ENCODE measurements around the gene TGIF1. TPM values are rescaled to one million over a fixed set of nuclear protein-coding genes. Genes with fewer than 3 reads are reported as not detected.
"Not testable (repeated sequence)": the region's sequence is repeated elsewhere in the genome, so short reads cannot be mapped to it uniquely, and the experiment has no call there.

TGIF1 gene
- total and polyA plus RNA-seq, 9 of the 15 experiments (the other 6 are each of a cell fraction or from before 2014, with no cell fraction given), result 16.1 to 77.7 (median 44.6) TPM

DNA sequence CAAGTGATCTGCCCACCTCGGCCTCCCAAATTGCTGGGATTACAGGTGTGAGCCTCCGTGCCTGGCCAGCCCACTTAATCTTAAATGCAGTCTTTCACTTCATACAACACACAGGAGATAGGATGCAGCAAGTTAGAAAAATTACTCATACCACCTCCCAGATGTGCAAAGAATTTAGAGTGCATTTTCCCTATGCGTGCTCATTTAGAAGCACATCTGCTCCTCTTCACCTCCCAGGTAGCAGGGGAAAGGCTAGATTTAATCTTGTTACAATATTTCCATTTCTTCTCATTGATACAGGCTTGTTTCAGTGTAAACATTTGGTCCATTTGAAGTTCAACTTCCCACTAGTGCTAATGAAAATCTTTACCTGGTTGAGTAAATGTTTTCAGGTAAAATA is 39.1 kb upstream of the TGIF1 start:
- POLR2A ChIA-PET; H3K4me1 ChIP-seq (replicated peaks in 1 of 2; ENCODE audit: control insufficient read depth in 2 of 2, insufficient read depth in 2 of 2, low read length in 2 of 2); H4K20me1 ChIP-seq (replicated peaks; ENCODE audit: control insufficient read depth, insufficient read depth, low read length); FAIRE-seq; H3K9me1 ChIP-seq (ENCODE audit: control insufficient read depth, insufficient read depth, low read length); H3K4me2 ChIP-seq (ENCODE audit: insufficient read depth, low read length); H3K9me3 ChIP-seq (replicated peaks; ENCODE audit: control insufficient read depth, insufficient read depth, low read depth, low read length); BruUV-seq (replicated peaks); H2AFZ ChIP-seq (ENCODE audit: low read depth, low read length); CTCF ChIA-PET (ENCODE audit: low intra/inter-chr PET ratio); H3K79me2 ChIP-seq (ENCODE audit: control insufficient read depth, insufficient read depth, low read length); H3K9ac ChIP-seq (ENCODE audit: insufficient read depth in 1 of 2, low read depth in 2 of 2, low read length in 2 of 2); H3K27ac ChIP-seq (ENCODE audit: extremely low read depth, low read depth, low read length); H3K4me3 ChIP-seq; ATAC-seq; H3K36me3 ChIP-seq (ENCODE audit: control insufficient read depth, insufficient read depth, low read length); in situ Hi-C loops (cut with MboI); intact Hi-C loops (cut with micrococcal nuclease); H3K27me3 ChIP-seq (ENCODE audit: control insufficient read depth in 2 of 2, insufficient read depth in 2 of 2, low read length in 2 of 2); DNase-seq (ENCODE audit: extremely low read depth in 1 of 4, low spot score in 3 of 4): not testable (repeated sequence)
- 45% methylated on average over 3 of the region's 3 CpGs for WGBS (ENCODE audit: insufficient coverage, low coverage, missing lambda C conversion rate)

DNA sequence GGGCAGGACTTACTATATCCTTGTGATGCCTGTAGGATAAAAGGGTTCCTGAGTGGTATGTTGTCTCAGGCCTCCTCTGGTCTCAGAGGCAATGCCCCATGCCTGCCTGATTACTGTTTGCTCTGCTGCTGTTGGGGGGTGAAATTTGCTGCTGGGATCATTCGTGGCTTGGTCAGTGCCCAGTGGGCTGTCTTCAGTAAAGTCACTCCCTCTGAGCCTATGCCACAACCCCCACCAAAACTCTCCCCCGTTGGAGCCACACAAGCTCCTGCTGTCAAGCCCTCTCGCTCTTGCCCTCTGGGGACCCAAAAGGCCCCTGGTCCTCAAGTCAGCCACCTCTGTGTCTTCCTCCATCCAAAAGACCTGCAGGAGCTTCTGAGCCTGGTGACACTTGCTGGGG is 38.6 kb upstream of the TGIF1 start:
- CTCF ChIA-PET (ENCODE audit: low intra/inter-chr PET ratio), result no interaction called here
- TF ChIP-seq EWSR1 (IDR thresholded peaks at IDR 0.05; ENCODE audit: borderline replicate concordance, low read depth, partially characterized antibody), result no peak
- no peak for TF ChIP-seq NEUROD1 (IDR thresholded peaks at IDR 0.05; ENCODE audit: borderline replicate concordance, low read depth, low read length, partially characterized antibody)
- TF ChIP-seq ZNF75A (CRISPR knock-in tag; IDR thresholded peaks at IDR 0.05), result no peak
- TF ChIP-seq GATAD2B (IDR thresholded peaks at IDR 0.05; ENCODE audit: borderline replicate concordance), result no peak
- no peak for TF ChIP-seq GMEB1 (CRISPR knock-in tag; IDR thresholded peaks at IDR 0.05)
- TF ChIP-seq THRB (CRISPR knock-in tag; conservative IDR thresholded peaks at IDR 0.05), result no peak
- TF ChIP-seq, protein P1, sequence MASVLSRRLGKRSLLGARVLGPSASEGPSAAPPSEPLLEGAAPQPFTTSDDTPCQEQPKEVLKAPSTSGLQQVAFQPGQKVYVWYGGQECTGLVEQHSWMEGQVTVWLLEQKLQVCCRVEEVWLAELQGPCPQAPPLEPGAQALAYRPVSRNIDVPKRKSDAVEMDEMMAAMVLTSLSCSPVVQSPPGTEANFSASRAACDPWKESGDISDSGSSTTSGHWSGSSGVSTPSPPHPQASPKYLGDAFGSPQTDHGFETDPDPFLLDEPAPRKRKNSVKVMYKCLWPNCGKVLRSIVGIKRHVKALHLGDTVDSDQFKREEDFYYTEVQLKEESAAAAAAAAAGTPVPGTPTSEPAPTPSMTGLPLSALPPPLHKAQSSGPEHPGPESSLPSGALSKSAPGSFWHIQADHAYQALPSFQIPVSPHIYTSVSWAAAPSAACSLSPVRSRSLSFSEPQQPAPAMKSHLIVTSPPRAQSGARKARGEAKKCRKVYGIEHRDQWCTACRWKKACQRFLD (CRISPR knock-in tag; IDR thresholded peaks at IDR 0.05), result no peak
- no peak for TF ChIP-seq TARDBP (IDR thresholded peaks at IDR 0.05)
- TF ChIP-seq, protein P2, sequence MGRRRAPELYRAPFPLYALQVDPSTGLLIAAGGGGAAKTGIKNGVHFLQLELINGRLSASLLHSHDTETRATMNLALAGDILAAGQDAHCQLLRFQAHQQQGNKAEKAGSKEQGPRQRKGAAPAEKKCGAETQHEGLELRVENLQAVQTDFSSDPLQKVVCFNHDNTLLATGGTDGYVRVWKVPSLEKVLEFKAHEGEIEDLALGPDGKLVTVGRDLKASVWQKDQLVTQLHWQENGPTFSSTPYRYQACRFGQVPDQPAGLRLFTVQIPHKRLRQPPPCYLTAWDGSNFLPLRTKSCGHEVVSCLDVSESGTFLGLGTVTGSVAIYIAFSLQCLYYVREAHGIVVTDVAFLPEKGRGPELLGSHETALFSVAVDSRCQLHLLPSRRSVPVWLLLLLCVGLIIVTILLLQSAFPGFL (CRISPR knock-in tag; IDR thresholded peaks at IDR 0.05), result no peak
- no peak for TF ChIP-seq SMARCA4 (IDR thresholded peaks at IDR 0.05)
- no peak for TF ChIP-seq PTTG1 (tag; IDR thresholded peaks at IDR 0.05; ENCODE audit: low read depth)
- 40% methylated on average over 3 of the region's 3 CpGs for WGBS (ENCODE audit: insufficient coverage, low coverage, missing lambda C conversion rate)
- H3K4me1 ChIP-seq (replicated peaks in 1 of 2; ENCODE audit: control insufficient read depth in 2 of 2, insufficient read depth in 2 of 2, low read length in 2 of 2), result peaks cover 3 to 6% of the 10 kb centered on the region in 2 experiments; a peak in 2 of 5 replicates
- H2AFZ ChIP-seq (ENCODE audit: low read depth, low read length), result no peak overlapping the region
- H3K79me2 ChIP-seq (ENCODE audit: control insufficient read depth, insufficient read depth, low read length), result no peaks in the 10 kb centered on the region
- no peak overlapping the region for H3K9ac ChIP-seq (ENCODE audit: insufficient read depth in 1 of 2, low read depth in 2 of 2, low read length in 2 of 2)
- no peaks in the 10 kb centered on the region for H3K27me3 ChIP-seq (ENCODE audit: control insufficient read depth in 2 of 2, insufficient read depth in 2 of 2, low read length in 2 of 2)
- H3K4me3 ChIP-seq, result no peak overlapping the region
- no peak overlapping the region for H3K4me2 ChIP-seq (ENCODE audit: insufficient read depth, low read length)
- H3K27ac ChIP-seq (ENCODE audit: extremely low read depth, low read depth, low read length), result no peak overlapping the region
- ATAC-seq (no peak; the same call in 2 of the 3 replicates), DNase-seq (ENCODE audit: extremely low read depth in 1 of 4, low spot score in 3 of 4) (no peak), FAIRE-seq (no peak)
- POLR2A ChIA-PET, result interaction anchor here (0.6 kb wide), 1 partner anchor 185 kb away, joined by 3 read pairs; no protein-coding TSS in a partner anchor
- H4K20me1 ChIP-seq (replicated peaks; ENCODE audit: control insufficient read depth, insufficient read depth, low read length), result no peaks in the 10 kb centered on the region
- BruUV-seq (replicated peaks), result no TSS peak
- no peaks in the 10 kb centered on the region for H3K9me3 ChIP-seq (replicated peaks; ENCODE audit: control insufficient read depth, insufficient read depth, low read depth, low read length)
- intact Hi-C loops (cut with micrococcal nuclease) (no loop called here), in situ Hi-C loops (cut with MboI) (no loop called here)
- no peaks in the 10 kb centered on the region for H3K36me3 ChIP-seq (ENCODE audit: control insufficient read depth, insufficient read depth, low read length)
- no peaks in the 10 kb centered on the region for H3K9me1 ChIP-seq (ENCODE audit: control insufficient read depth, insufficient read depth, low read length)

Measured in K562 (cell line).